ENCODE results near the gene TRIM2. TPM values are rescaled to one million over a fixed set of nuclear protein-coding genes. Genes with fewer than 3 reads are reported as not detected.

TRIM2 gene
- 0.76 and 0.97 TPM in 2 replicates for total RNA-seq (2014; rRNA removed; shearing (Covaris generic); ENCODE audit: low replicate concordance)

DNA sequence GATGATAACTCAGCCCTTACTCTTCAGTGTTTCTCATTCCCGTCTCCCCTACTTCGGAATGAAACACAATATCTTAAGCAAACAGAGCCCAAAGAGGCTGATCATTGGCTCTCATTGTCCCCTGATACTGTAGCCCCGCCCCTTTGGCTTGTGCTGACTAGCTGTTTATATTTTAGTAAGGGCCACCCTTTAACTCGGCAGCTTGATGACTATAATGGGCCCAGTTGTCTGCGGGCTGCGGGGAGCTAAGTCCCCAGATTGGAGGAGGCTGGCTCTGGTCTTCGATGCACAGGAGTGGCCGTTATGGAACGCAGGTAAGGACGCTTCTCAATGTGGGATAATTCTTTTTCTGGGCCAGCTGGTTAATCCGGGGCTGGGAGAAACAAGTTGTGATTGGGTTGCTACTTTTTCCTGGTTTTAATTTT, at the start of gene TRIM2:
Gene TRIM2 (plus strand): TSS at position 197 of the 425 bp plus-strand sequence. CDS start 88 bp downstream, at position 285.
- Histone ChIP-seq H3K9ac (ENCODE audit: low read length) (no peak within 1 kb of the TSS), H3K36me3 (ENCODE audit: insufficient read depth, low read length) (no peaks in the 10 kb centered on the region), H3K27ac (ENCODE audit: low read length) (no peak within 1 kb of the TSS), H3K4me3 (ENCODE audit: low read length) (no peak within 1 kb of the TSS), H3K9me3 (ENCODE audit: low read length) (no peaks in the 10 kb centered on the region), H3K4me1 (ENCODE audit: low read length) (peaks cover 14% of the 10 kb centered on the region), H3K27me3 (ENCODE audit: low read length) (no peaks in the 10 kb centered on the region), H2AFZ (ENCODE audit: low read length) (no peak within 1 kb of the TSS), H3K79me2 (ENCODE audit: low read length) (no peaks in the 10 kb centered on the region), H3K9me2 (replicated peaks; ENCODE audit: insufficient read depth, low read length) (no peaks in the 10 kb centered on the region), H3K4me2 (ENCODE audit: low read depth, low read length, poor library complexity, severe bottlenecking) (no peak within 1 kb of the TSS), H4K20me1 (ENCODE audit: insufficient read depth, low read depth, low read length) (no peaks in the 10 kb centered on the region)
- peak; percentile 48 for DNase-seq

DNA sequence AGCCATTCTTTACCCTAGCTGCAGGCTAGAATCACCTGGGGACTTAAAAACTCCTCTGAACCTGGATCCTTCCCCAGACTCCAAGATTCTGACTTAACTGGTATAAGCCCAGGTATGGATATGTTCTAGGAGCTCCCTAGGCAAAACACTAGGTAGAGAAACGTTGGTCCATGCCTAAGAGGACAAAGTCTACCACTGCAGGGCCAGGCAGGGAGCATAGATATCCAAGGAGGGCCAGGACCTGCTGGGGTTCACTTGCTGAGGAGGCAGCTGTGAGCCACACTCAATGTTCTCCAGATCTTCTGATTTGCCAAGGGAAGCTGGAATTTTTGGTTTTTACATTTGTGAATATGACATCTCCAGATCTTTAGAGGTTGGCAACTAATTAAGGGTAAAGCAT, 48.6 kb upstream of the TRIM2 start:
- Histone ChIP-seq H3K9ac (ENCODE audit: low read length) (peak overlapping the region; percentile 0; the same call in 1 of the 2 replicates), H3K27ac (ENCODE audit: low read length) (no peak overlapping the region), H3K9me3 (ENCODE audit: low read length) (no peaks in the 10 kb centered on the region), H3K4me1 (ENCODE audit: low read length) (peaks cover 41% of the 10 kb centered on the region), H2AFZ (ENCODE audit: low read length) (no peak overlapping the region), H3K4me3 (ENCODE audit: low read length) (peak overlapping the region; percentile 17; the same call in 1 of the 2 replicates), H3K27me3 (ENCODE audit: low read length) (no peaks in the 10 kb centered on the region), H4K20me1 (ENCODE audit: insufficient read depth, low read depth, low read length) (no peaks in the 10 kb centered on the region), H3K9me2 (replicated peaks; ENCODE audit: insufficient read depth, low read length) (no peaks in the 10 kb centered on the region), H3K36me3 (ENCODE audit: insufficient read depth, low read length) (no peaks in the 10 kb centered on the region), H3K79me2 (ENCODE audit: low read length) (no peaks in the 10 kb centered on the region), H3K4me2 (ENCODE audit: low read depth, low read length, poor library complexity, severe bottlenecking) (peak overlapping the region; percentile 57)
- no peak for DNase-seq

DNA sequence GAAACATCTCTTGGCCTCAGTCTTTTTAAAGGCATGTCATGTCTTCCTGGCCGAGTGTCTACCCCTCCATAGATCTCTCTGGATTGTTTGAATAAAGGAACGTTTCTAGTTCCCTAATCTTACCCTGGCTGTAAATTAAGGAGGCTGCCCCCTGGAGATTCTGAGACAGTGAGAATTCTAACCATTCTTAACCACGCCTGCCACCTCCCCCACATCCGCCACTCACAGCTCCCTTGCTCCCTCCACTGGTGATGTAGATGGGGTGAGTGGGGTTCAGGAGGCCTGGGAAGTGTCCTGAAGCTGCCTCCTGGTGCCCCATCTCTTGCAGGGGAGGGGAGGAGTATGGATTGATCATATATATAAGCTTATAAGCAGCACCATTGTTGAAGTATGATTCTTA, 48.0 kb upstream of the TRIM2 start:
- H3K4me2 ChIP-seq (ENCODE audit: low read depth, low read length, poor library complexity, severe bottlenecking) = peak overlapping the region; percentile 57
- no peaks in the 10 kb centered on the region for H3K9me3 ChIP-seq (ENCODE audit: low read length)
- peaks cover 41% of the 10 kb centered on the region for H3K4me1 ChIP-seq (ENCODE audit: low read length)
- no peaks in the 10 kb centered on the region for H3K36me3 ChIP-seq (ENCODE audit: insufficient read depth, low read length)
- DNase-seq = peak; percentile 80
- peak overlapping the region; percentile 17; the same call in 1 of the 2 replicates for H3K4me3 ChIP-seq (ENCODE audit: low read length)
- peak overlapping the region; percentile 25; the same call in 1 of the 2 replicates for H2AFZ ChIP-seq (ENCODE audit: low read length)
- no peaks in the 10 kb centered on the region for H3K27me3 ChIP-seq (ENCODE audit: low read length)
- H3K27ac ChIP-seq (ENCODE audit: low read length) = no peak overlapping the region
- H4K20me1 ChIP-seq (ENCODE audit: insufficient read depth, low read depth, low read length) = no peaks in the 10 kb centered on the region
- no peaks in the 10 kb centered on the region for H3K9me2 ChIP-seq (replicated peaks; ENCODE audit: insufficient read depth, low read length)
- peak overlapping the region; percentile 0; the same call in 1 of the 2 replicates for H3K9ac ChIP-seq (ENCODE audit: low read length)
- H3K79me2 ChIP-seq (ENCODE audit: low read length) = no peaks in the 10 kb centered on the region

DNA sequence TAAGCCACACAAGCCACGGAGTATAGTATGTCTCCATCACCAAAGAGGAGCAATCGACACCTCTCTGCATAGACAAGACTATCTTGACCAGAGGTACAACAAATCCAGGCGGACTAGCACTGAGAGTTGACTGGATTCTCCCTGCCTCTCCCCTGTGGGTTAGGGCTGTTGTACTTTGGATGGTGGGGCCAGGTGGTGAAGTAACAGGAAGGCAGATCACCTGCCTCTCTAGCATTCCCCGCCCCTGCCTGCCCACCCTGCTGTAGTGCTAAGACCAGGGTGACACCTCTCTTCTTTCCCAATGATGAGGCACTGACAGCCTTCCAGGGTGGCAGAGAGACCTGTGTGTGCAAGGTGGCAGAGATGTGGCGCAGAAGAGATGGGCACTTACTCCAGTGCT, 47.5 kb upstream of the TRIM2 start:
- Histone ChIP-seq H3K4me3 (ENCODE audit: low read length) (no peak overlapping the region), H4K20me1 (ENCODE audit: insufficient read depth, low read depth, low read length) (no peaks in the 10 kb centered on the region), H3K4me1 (ENCODE audit: low read length) (peaks cover 40% of the 10 kb centered on the region), H3K9me3 (ENCODE audit: low read length) (no peaks in the 10 kb centered on the region), H3K27ac (ENCODE audit: low read length) (no peak overlapping the region), H3K4me2 (ENCODE audit: low read depth, low read length, poor library complexity, severe bottlenecking) (no peak overlapping the region), H2AFZ (ENCODE audit: low read length) (no peak overlapping the region), H3K36me3 (ENCODE audit: insufficient read depth, low read length) (no peaks in the 10 kb centered on the region), H3K27me3 (ENCODE audit: low read length) (no peaks in the 10 kb centered on the region), H3K79me2 (ENCODE audit: low read length) (no peaks in the 10 kb centered on the region), H3K9me2 (replicated peaks; ENCODE audit: insufficient read depth, low read length) (no peaks in the 10 kb centered on the region), H3K9ac (ENCODE audit: low read length) (no peak overlapping the region)
- DNase-seq = no peak

DNA sequence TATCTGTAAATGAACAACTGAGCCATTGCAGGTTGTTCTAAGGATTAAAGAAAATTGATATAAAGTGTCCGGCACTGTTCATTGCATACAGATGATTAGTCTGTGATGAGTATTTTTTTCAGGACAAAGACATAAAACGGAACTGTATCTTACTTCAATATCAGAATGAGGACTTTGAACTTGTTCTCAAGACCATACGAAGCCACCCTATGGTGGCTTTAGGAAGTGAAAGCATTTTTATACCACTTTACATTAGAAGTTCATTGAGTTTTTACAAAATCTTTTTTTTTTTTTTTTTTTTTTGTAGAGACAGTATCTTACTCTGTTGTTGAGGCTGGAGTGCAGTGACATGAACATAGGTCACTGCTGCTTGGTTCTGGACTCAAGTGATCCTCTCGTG, 45.2 kb upstream of the TRIM2 start:
- H3K9me2 ChIP-seq (replicated peaks; ENCODE audit: insufficient read depth, low read length) = no peaks in the 10 kb centered on the region
- H3K27ac ChIP-seq (ENCODE audit: low read length) = no peak overlapping the region
- H3K79me2 ChIP-seq (ENCODE audit: low read length) = no peaks in the 10 kb centered on the region
- H3K9ac ChIP-seq (ENCODE audit: low read length) = no peak overlapping the region
- H3K27me3 ChIP-seq (ENCODE audit: low read length) = no peaks in the 10 kb centered on the region
- H2AFZ ChIP-seq (ENCODE audit: low read length) = no peak overlapping the region
- H3K36me3 ChIP-seq (ENCODE audit: insufficient read depth, low read length) = no peaks in the 10 kb centered on the region
- peak; percentile 56 for DNase-seq
- H3K9me3 ChIP-seq (ENCODE audit: low read length) = no peaks in the 10 kb centered on the region
- no peaks in the 10 kb centered on the region for H4K20me1 ChIP-seq (ENCODE audit: insufficient read depth, low read depth, low read length)
- H3K4me2 ChIP-seq (ENCODE audit: low read depth, low read length, poor library complexity, severe bottlenecking) = no peak overlapping the region
- no peak overlapping the region for H3K4me3 ChIP-seq (ENCODE audit: low read length)
- peaks cover 19% of the 10 kb centered on the region for H3K4me1 ChIP-seq (ENCODE audit: low read length)

DNA sequence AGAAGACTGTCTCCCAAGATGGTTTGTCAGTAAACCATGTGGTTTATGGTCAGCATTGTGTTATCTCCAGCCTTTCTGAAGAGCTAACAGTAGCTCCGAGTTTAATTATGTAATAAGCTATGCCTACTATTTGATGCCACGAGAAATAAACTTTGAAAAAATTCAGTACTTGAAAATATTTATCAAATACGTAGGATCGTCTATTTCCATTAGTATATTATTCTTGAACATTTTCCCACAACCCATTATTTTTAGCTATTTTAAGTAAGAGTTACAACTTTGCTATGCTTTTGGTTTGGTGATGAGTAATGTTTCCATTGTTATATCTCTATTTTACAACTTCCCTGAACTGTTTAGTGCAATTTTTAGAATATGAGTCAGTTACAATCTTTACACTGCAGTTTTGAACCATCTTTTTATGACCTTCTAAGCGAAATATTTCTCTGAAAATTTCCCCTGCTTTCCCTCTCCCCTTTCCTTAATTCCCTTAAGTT, 44.5 kb upstream of the TRIM2 start:
- DNase-seq = no peak
- H3K4me1 ChIP-seq (ENCODE audit: low read length) = peaks cover 15% of the 10 kb centered on the region
- H3K79me2 ChIP-seq (ENCODE audit: low read length) = no peaks in the 10 kb centered on the region
- H3K27ac ChIP-seq (ENCODE audit: low read length) = no peak overlapping the region
- H3K9me2 ChIP-seq (replicated peaks; ENCODE audit: insufficient read depth, low read length) = no peaks in the 10 kb centered on the region
- H3K4me2 ChIP-seq (ENCODE audit: low read depth, low read length, poor library complexity, severe bottlenecking) = no peak overlapping the region
- H3K9me3 ChIP-seq (ENCODE audit: low read length) = no peaks in the 10 kb centered on the region
- no peak overlapping the region for H3K4me3 ChIP-seq (ENCODE audit: low read length)
- no peaks in the 10 kb centered on the region for H3K27me3 ChIP-seq (ENCODE audit: low read length)
- H3K9ac ChIP-seq (ENCODE audit: low read length) = no peak overlapping the region
- no peak overlapping the region for H2AFZ ChIP-seq (ENCODE audit: low read length)
- no peaks in the 10 kb centered on the region for H3K36me3 ChIP-seq (ENCODE audit: insufficient read depth, low read length)
- no peaks in the 10 kb centered on the region for H4K20me1 ChIP-seq (ENCODE audit: insufficient read depth, low read depth, low read length)

DNA sequence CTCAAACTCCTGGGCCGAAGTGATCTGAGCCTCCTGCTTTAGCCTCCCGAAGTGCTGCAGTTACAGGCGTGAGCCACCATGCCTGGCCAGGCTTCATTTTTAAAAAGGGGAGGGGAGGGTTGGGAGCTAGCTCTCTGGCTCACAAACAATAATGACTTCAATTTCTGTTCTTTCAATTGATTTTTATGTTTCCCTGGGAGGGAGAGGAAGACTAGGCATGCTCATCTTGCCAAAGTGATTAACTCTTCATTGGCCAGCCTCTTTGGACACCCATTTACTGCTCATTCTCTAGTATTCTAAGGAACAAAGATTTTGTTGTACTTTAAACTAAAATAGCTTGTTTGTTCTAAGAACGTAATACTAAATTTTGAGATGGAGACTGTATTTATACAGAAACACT, 43.4 kb upstream of the TRIM2 start:
- Histone ChIP-seq H2AFZ (ENCODE audit: low read length) (no peak overlapping the region), H3K9me2 (replicated peaks; ENCODE audit: insufficient read depth, low read length) (no peaks in the 10 kb centered on the region), H3K27me3 (ENCODE audit: low read length) (no peaks in the 10 kb centered on the region), H3K79me2 (ENCODE audit: low read length) (no peaks in the 10 kb centered on the region), H3K9me3 (ENCODE audit: low read length) (no peaks in the 10 kb centered on the region), H3K27ac (ENCODE audit: low read length) (no peak overlapping the region), H3K4me3 (ENCODE audit: low read length) (no peak overlapping the region), H3K4me1 (ENCODE audit: low read length) (peaks cover 11% of the 10 kb centered on the region), H3K36me3 (ENCODE audit: insufficient read depth, low read length) (no peaks in the 10 kb centered on the region), H3K9ac (ENCODE audit: low read length) (no peak overlapping the region), H3K4me2 (ENCODE audit: low read depth, low read length, poor library complexity, severe bottlenecking) (no peak overlapping the region), H4K20me1 (ENCODE audit: insufficient read depth, low read depth, low read length) (no peaks in the 10 kb centered on the region)
- no peak for DNase-seq

DNA sequence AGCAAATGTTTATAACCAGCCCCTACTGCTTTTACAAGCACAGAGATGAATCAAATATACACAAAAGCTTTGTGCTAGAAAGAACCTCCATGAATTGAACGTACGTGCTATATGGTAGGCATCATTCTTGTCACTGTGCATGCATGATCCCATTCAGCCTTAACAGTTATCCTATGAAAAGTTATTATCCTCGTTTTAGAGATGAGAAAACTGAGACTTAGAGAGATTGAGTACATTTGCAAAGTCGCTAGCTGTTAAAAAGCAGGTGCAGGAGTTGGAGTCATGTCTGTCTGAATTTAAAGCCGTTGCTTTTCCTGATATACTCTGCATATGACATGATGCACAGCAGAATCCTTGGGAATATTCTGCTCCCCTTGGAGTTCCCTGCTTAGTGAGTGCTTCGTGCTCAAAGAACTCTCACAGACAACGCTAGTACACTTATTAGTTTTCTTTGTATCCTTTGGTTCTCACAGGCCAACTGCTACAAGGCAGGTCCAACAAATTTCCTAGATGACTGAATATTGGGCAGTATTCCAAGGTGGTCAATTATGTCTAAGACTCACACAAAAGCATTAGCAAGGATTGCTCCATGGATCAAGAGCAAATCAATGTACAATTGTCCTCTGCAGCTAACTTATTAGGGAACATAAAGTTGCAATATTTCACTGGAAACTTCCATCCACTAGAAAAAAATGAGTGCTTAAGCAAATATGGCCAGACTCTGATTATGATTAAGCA, 42.8 kb upstream of the TRIM2 start:
- no peak overlapping the region for H3K4me2 ChIP-seq (ENCODE audit: low read depth, low read length, poor library complexity, severe bottlenecking)
- H3K27ac ChIP-seq (ENCODE audit: low read length) = no peak overlapping the region
- no peaks in the 10 kb centered on the region for H3K27me3 ChIP-seq (ENCODE audit: low read length)
- H2AFZ ChIP-seq (ENCODE audit: low read length) = no peak overlapping the region
- DNase-seq = no peak
- no peaks in the 10 kb centered on the region for H3K36me3 ChIP-seq (ENCODE audit: insufficient read depth, low read length)
- no peak overlapping the region for H3K9ac ChIP-seq (ENCODE audit: low read length)
- no peaks in the 10 kb centered on the region for H3K9me2 ChIP-seq (replicated peaks; ENCODE audit: insufficient read depth, low read length)
- no peak overlapping the region for H3K4me3 ChIP-seq (ENCODE audit: low read length)
- no peaks in the 10 kb centered on the region for H3K79me2 ChIP-seq (ENCODE audit: low read length)
- peaks cover 5% of the 10 kb centered on the region for H3K4me1 ChIP-seq (ENCODE audit: low read length)
- no peaks in the 10 kb centered on the region for H3K9me3 ChIP-seq (ENCODE audit: low read length)
- no peaks in the 10 kb centered on the region for H4K20me1 ChIP-seq (ENCODE audit: insufficient read depth, low read depth, low read length)

Data from Karpas-422 (cell line).